Smooth muscle cell (in vitro differentiated cells): ENCODE data around the gene PAPPA. TPM values are rescaled to one million over a fixed set of nuclear protein-coding genes. Genes with fewer than 3 reads are reported as not detected.
A peak's percentile ranks its signal among the peaks of the same experiment; 100 is the strongest.

Experiments used
- DNase-seq: peaks from one replicate; lab custom pipeline; 2025; ENCODE audit not compliant: unreplicated experiment; lab: John Stamatoyannopoulos, UW
- H2AFZ ChIP-seq: fragments of 200-600 bp; sonication (generic); 2 replicates; pipeline ENCODE4 v1.6.0; 2016; ENCODE audit warnings: antibody characterized with exemption, low read depth, mild to moderate bottlenecking
- H3F3A ChIP-seq: fragments of 200-600 bp; sonication (generic); 2 replicates; pipeline ENCODE4 v1.6.0; 2017; ENCODE audit warnings: antibody characterized with exemption, low read depth
- H3K27ac ChIP-seq: fragments of 200-600 bp; sonication (generic); 2 replicates; pipeline ENCODE4 v1.5.1; 2016; ENCODE audit warnings: low read depth, mild to moderate bottlenecking
- H3K27me3 ChIP-seq: fragments of 200-600 bp; sonication (generic); 2 replicates; pipeline ENCODE4 v1.6.1; 2016; ENCODE audit warnings: low read depth, mild to moderate bottlenecking
- H3K36me3 ChIP-seq: fragments of 200-600 bp; sonication (generic); 2 replicates; pipeline ENCODE4 v1.5.1; 2016; ENCODE audit warnings: low read depth
- H3K4me1 ChIP-seq: fragments of 200-600 bp; sonication (generic); 2 replicates; pipeline ENCODE4 v1.5.1; 2016; ENCODE audit warnings: low read depth
- H3K4me2 ChIP-seq: fragments of 200-600 bp; sonication (generic); 2 replicates; pipeline ENCODE4 v1.6.0; 2016; ENCODE audit warnings: mild to moderate bottlenecking
- H3K4me3 ChIP-seq: fragments of 200-600 bp; sonication (generic); 2 replicates; pipeline ENCODE4 v1.5.1; 2016; ENCODE audit warnings: mild to moderate bottlenecking
- H3K79me2 ChIP-seq: fragments of 200-600 bp; sonication (generic); 2 replicates; pipeline ENCODE4 v1.6.0; 2016; ENCODE audit warnings: low read depth, mild to moderate bottlenecking
- H3K9ac ChIP-seq: fragments of 200-600 bp; sonication (generic); 2 replicates; pipeline ENCODE4 v1.6.0; 2016; ENCODE audit warnings: low read depth
- H3K9me3 ChIP-seq: fragments of 200-600 bp; sonication (generic); replicated peaks from 2 replicates; pipeline ENCODE4 v1.5.1; 2016; ENCODE audit warnings: low read depth
- H4K20me1 ChIP-seq: fragments of 200-600 bp; sonication (generic); 2 replicates; pipeline ENCODE4 v1.6.0; 2016; ENCODE audit warnings: low read depth
- WGBS: methylation state at CpG from one replicate; pipeline ENCODE4 v1.1.7; 2016; ENCODE audit warnings: low lambda C conversion rate; 5-methylcytosine and 5-hydroxymethylcytosine counted together
- polyA plus RNA-seq: library from polyadenylated mRNA; unstranded; fragments of >200 nt; fragmentation: Nextera tagmentation; extraction: Ambion mirVana; gene quantifications from 2 replicates; pipeline ENCODE4 v1.2.1, GENCODE V29; 2016
- total RNA-seq: library from RNA; depleted of rRNA; stranded (reverse); fragments of >200 nt; gene quantifications from 2 replicates; pipeline ENCODE4 v1.2.3, GENCODE V29; 2014
- TF ChIP-seq, protein P1 (sequence below): fragments of 200-600 bp; sonication (generic); IDR thresholded peaks from 2 replicates; pipeline ENCODE4 v1.5.1; 2017; ENCODE audit warnings: borderline replicate concordance, mild to moderate bottlenecking, antibody characterized with exemption; ENCODE audit not compliant: insufficient read depth, poor library complexity, severe bottlenecking

Gene PAPPA
- total and polyA plus RNA-seq, 2 experiments from 2014 or later, result 27.7 to 114 TPM

DNA sequence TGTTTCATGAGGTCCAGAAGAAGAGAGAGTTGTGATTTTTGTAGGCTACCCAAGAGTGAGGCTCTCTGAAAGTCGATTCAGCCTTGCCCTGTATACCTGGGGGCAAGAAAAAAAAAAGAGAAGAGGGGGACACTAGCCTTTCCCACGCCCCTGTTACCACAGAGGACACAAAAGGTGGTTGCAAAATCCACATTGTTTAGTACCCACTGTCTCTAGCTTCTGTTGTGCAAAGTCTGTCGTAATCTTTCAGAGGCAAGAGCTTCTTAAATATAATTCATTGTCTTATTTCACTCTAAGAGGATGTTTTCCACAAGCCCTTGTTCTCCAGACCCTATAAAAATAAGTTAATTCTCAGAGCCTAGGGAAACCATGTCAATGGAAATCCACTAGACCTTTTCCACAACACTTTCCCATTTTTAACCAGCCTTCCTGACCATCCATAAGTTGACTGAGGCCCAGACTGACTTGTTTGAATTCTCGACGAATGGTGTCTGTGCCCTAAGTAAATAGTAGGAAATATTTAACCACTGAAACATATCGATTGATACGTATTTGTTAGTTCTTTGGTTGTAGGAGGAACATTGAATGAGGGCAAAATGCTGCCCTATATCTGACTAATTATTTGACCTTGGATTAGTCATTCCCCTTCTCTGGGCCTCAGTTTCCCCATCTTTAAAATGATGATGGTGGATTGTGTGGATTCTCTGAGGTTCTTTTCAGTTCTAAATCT is 182.7 kb downstream of the PAPPA start:
- peaks cover 27% of the 10 kb centered on the region for H3K36me3 ChIP-seq
- H3K4me2 ChIP-seq, result no peak overlapping the region
- TF ChIP-seq, protein P1, sequence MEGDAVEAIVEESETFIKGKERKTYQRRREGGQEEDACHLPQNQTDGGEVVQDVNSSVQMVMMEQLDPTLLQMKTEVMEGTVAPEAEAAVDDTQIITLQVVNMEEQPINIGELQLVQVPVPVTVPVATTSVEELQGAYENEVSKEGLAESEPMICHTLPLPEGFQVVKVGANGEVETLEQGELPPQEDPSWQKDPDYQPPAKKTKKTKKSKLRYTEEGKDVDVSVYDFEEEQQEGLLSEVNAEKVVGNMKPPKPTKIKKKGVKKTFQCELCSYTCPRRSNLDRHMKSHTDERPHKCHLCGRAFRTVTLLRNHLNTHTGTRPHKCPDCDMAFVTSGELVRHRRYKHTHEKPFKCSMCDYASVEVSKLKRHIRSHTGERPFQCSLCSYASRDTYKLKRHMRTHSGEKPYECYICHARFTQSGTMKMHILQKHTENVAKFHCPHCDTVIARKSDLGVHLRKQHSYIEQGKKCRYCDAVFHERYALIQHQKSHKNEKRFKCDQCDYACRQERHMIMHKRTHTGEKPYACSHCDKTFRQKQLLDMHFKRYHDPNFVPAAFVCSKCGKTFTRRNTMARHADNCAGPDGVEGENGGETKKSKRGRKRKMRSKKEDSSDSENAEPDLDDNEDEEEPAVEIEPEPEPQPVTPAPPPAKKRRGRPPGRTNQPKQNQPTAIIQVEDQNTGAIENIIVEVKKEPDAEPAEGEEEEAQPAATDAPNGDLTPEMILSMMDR, result no peak
- no peak overlapping the region for H2AFZ ChIP-seq
- H3K9ac ChIP-seq, result no peak overlapping the region
- peaks cover 87% of the 10 kb centered on the region for H4K20me1 ChIP-seq
- WGBS, result 93% methylated on average over 7 of the region's 7 CpGs
- no peaks in the 10 kb centered on the region for H3K79me2 ChIP-seq
- no peak overlapping the region for H3K4me3 ChIP-seq
- H3K27ac ChIP-seq, result peak overlapping the region; percentile 3
- H3K9me3 ChIP-seq, result no peaks in the 10 kb centered on the region
- H3K4me1 ChIP-seq, result peaks cover 31% of the 10 kb centered on the region
- no peaks in the 10 kb centered on the region for H3K27me3 ChIP-seq
- peaks cover 9% of the 10 kb centered on the region for H3F3A ChIP-seq
- DNase-seq, result no peak

DNA sequence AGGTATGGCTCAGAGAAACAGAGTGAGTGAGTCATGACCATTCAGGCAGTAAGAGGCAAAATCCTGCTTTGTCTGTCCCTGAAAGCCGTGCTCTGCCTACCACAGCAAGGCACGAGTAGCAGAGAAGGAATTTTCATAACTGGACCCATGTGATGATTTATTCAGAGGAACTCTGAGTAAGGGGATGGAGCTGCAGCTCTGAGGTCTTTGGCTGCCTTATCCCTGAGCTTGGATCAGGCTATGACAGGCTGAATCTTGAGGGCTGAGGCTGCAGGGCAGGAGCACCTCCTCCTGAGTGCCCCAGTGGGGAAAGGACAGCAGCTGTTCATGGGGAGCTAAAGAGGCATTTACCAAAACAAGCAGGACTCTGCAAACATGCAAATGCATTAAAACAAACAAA is 183.4 kb downstream of the PAPPA start:
- Histone ChIP-seq H3K4me2 (no peak overlapping the region), H3F3A (peaks cover 9% of the 10 kb centered on the region), H3K27me3 (no peaks in the 10 kb centered on the region), H3K9me3 (no peaks in the 10 kb centered on the region), H3K36me3 (peaks cover 23% of the 10 kb centered on the region), H4K20me1 (peaks cover 87% of the 10 kb centered on the region), H3K4me1 (peaks cover 31% of the 10 kb centered on the region), H2AFZ (no peak overlapping the region), H3K4me3 (no peak overlapping the region), H3K9ac (no peak overlapping the region), H3K79me2 (no peaks in the 10 kb centered on the region), H3K27ac (peak overlapping the region; percentile 3)
- DNase-seq, result no peak
- WGBS, result 5% methylated on average over 2 of the region's 2 CpGs
- TF ChIP-seq, protein P1, result no peak

DNA sequence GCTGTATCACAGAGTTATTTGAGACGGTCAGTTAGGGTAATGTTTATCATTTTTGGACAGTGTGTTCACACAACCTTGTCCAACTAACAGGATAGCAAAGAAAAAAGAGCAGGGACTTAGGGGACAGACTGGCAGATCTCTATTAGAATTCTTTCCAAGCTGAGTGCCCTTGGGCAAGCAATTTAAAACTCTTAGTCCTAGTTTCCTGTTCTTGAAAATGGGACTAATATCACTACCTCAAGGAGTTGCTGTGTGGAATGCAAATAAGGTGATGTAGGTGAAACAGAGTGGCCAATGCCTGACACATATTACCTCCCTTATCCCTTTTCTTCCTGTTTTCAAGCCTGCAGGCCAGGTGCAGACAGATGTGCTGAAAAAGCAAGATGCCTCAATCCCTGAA is 186.7 kb downstream of the PAPPA start:
- no peak for DNase-seq
- H3K27ac ChIP-seq, result no peak overlapping the region
- peaks cover 84% of the 10 kb centered on the region for H4K20me1 ChIP-seq
- no peaks in the 10 kb centered on the region for H3K9me3 ChIP-seq
- H3K4me2 ChIP-seq, result no peak overlapping the region
- no peaks in the 10 kb centered on the region for H3K79me2 ChIP-seq
- H3F3A ChIP-seq, result peaks cover 9% of the 10 kb centered on the region
- peaks cover 18% of the 10 kb centered on the region for H3K4me1 ChIP-seq
- H2AFZ ChIP-seq, result no peak overlapping the region
- no peak overlapping the region for H3K4me3 ChIP-seq
- 67% methylated on average over 1 of the region's 1 CpG for WGBS
- H3K36me3 ChIP-seq, result peaks cover 16% of the 10 kb centered on the region
- no peak overlapping the region for H3K9ac ChIP-seq
- H3K27me3 ChIP-seq, result no peaks in the 10 kb centered on the region
- TF ChIP-seq, protein P1, result no peak

DNA sequence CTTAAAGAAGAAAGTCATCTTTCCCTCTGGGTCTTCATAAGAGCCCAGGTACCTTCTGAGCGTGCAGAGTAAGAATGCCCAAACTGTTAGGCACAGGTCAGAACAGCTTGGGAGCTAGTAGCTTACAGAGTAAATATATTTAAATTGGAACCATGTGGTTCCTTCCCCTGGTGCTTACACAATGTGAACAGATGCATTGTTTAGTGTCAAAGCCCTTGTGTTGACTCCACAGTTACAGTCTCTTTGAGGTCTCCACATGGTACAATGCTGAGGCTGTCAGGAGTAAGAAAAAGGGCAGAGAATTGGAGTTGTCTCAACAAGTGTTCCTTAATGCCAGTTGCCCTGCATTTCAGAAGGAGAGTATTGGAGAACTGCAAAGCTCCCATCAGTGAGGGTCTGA is 188.5 kb downstream of the PAPPA start:
- Histone ChIP-seq H3K4me1 (peaks cover 12% of the 10 kb centered on the region), H3K27ac (no peak overlapping the region), H3K9me3 (no peaks in the 10 kb centered on the region), H3F3A (no peaks in the 10 kb centered on the region), H3K79me2 (no peaks in the 10 kb centered on the region), H4K20me1 (peaks cover 80% of the 10 kb centered on the region), H2AFZ (no peak overlapping the region), H3K9ac (no peak overlapping the region), H3K36me3 (peaks cover 10% of the 10 kb centered on the region), H3K27me3 (no peaks in the 10 kb centered on the region), H3K4me3 (no peak overlapping the region), H3K4me2 (no peak overlapping the region)
- 90% methylated on average over 1 of the region's 1 CpG for WGBS
- DNase-seq, result no peak
- TF ChIP-seq, protein P1, result no peak
